ENCODE results near the gene AFF3.

DNA sequence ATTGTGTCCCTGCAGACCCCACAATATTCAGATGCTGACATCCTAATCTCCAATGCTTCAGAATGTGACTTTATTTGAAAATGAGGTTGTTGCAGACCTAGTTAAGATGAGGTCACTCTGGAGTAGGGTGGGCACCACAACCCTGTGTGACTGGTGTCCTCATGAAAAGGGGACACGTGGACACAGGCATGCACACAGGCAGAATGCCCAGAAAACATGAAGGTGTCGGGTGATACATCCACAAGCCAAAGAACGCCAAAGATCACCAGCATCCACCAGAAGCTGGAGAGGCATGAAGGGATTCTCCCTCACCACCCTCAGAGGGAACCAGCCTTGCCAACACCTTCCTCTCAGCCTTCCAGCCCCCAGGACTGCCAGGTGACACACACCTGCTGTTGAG is 69.3 kb downstream of the AFF3 start:
- TF ChIP-seq, protein P1, sequence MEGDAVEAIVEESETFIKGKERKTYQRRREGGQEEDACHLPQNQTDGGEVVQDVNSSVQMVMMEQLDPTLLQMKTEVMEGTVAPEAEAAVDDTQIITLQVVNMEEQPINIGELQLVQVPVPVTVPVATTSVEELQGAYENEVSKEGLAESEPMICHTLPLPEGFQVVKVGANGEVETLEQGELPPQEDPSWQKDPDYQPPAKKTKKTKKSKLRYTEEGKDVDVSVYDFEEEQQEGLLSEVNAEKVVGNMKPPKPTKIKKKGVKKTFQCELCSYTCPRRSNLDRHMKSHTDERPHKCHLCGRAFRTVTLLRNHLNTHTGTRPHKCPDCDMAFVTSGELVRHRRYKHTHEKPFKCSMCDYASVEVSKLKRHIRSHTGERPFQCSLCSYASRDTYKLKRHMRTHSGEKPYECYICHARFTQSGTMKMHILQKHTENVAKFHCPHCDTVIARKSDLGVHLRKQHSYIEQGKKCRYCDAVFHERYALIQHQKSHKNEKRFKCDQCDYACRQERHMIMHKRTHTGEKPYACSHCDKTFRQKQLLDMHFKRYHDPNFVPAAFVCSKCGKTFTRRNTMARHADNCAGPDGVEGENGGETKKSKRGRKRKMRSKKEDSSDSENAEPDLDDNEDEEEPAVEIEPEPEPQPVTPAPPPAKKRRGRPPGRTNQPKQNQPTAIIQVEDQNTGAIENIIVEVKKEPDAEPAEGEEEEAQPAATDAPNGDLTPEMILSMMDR (IDR thresholded peaks at IDR 0.05 in 2 of 3, conservative IDR thresholded peaks at IDR 0.05 in 1 of 3; ENCODE audit: borderline replicate concordance in 1 of 3, insufficient read depth in 1 of 3, low read depth in 2 of 3, low read length in 2 of 3): no peak
- TF ChIP-seq POLR2A (IDR thresholded peaks at IDR 0.05; ENCODE audit: borderline replicate concordance, extremely low read depth, insufficient read depth, insufficient read length) (no peak), EZH2 (IDR thresholded peaks at IDR 0.05) (no peak), POLR2AphosphoS5 (IDR thresholded peaks at IDR 0.05; ENCODE audit: low read depth, low read length) (no peak), EZH2phosphoT487 (IDR thresholded peaks at IDR 0.05; ENCODE audit: borderline replicate concordance) (no peak), SP1 (IDR thresholded peaks at IDR 0.05; ENCODE audit: low read depth) (no peak)

Data from HCT116 (cell line).